Endodermal cell (in vitro differentiated cells): ENCODE results near the gene PIKFYVE. TPM values are rescaled to one million over a fixed set of nuclear protein-coding genes. Genes with fewer than 3 reads are reported as not detected.

Experiments
- DNase-seq: peaks from one replicate; pipeline ENCODE4 v3.0.0-alpha.2; 2017
- H3K27ac ChIP-seq: 2 replicates; pipeline ENCODE4 v1.5.1; 2013; ENCODE audit warnings: mild to moderate bottlenecking, low read depth, low read length, moderate library complexity
- H3K27me3 ChIP-seq: 2 replicates; pipeline ENCODE4 v1.6.1; 2013; ENCODE audit warnings: mild to moderate bottlenecking, low read length, moderate library complexity; ENCODE audit not compliant: insufficient read depth, control insufficient read depth, poor library complexity, severe bottlenecking
- H3K36me3 ChIP-seq: 2 replicates; pipeline ENCODE4 v1.7.0; 2013; ENCODE audit warnings: mild to moderate bottlenecking, low read length, moderate library complexity; ENCODE audit not compliant: control insufficient read depth, insufficient read depth
- H3K4me1 ChIP-seq: one replicate; pipeline ENCODE4 v1.7.0; 2013; ENCODE audit warnings: low read length; ENCODE audit not compliant: control insufficient read depth, insufficient read depth
- H3K4me3 ChIP-seq: 2 replicates; pipeline ENCODE4 v1.5.1; 2013; ENCODE audit warnings: mild to moderate bottlenecking, low read length, moderate library complexity
- H3K9ac ChIP-seq: 2 replicates; pipeline ENCODE4 v1.6.1; 2013; ENCODE audit warnings: mild to moderate bottlenecking, low read length, moderate library complexity; ENCODE audit not compliant: poor library complexity, severe bottlenecking; ENCODE audit errors: extremely low read depth
- H3K9me3 ChIP-seq: 2 replicates; pipeline ENCODE4 v1.6.1; 2013; ENCODE audit warnings: mild to moderate bottlenecking, low read length, moderate library complexity; ENCODE audit not compliant: control insufficient read depth
- H3K27ac Mint-ChIP-seq: 2 replicates; pipeline ENCODE4 v1.8.0; 2020; ENCODE audit warnings: mixed read lengths
- H3K27me3 Mint-ChIP-seq: 2 replicates; pipeline ENCODE4 v1.8.0; 2021; ENCODE audit warnings: mild to moderate bottlenecking, mixed read lengths; ENCODE audit not compliant: insufficient read depth
- H3K36me3 Mint-ChIP-seq: 2 replicates; pipeline ENCODE4 v1.8.0; 2020; ENCODE audit warnings: low read depth, mixed read lengths
- H3K4me1 Mint-ChIP-seq: 2 replicates; pipeline ENCODE4 v1.8.0; 2020; ENCODE audit warnings: mixed read lengths
- H3K4me3 Mint-ChIP-seq: 2 replicates; pipeline ENCODE4 v1.8.0; 2020; ENCODE audit warnings: mild to moderate bottlenecking, moderate library complexity, mixed read lengths
- H3K9me3 Mint-ChIP-seq: 2 replicates; pipeline ENCODE4 v1.8.0; 2020; ENCODE audit warnings: mild to moderate bottlenecking, mixed read lengths
- CTCF ChIP-seq: fragments of 200-600 bp; sonication (generic); conservative IDR thresholded peaks from 2 replicates; pipeline ENCODE4 v1.5.0; 2021; ENCODE audit warnings: antibody characterized with exemption, mild to moderate bottlenecking
- WGBS, 2 experiments: methylation state at CpG; one replicate each; pipeline versions ENCODE4 v1.1.5 to v1.1.7; 2013; ENCODE audit warnings: missing lambda C conversion rate in 2 of 2, mixed read lengths in 1 of 2; ENCODE audit not compliant: insufficient coverage in 1 of 2, insufficient read length in 1 of 2; 5-methylcytosine and 5-hydroxymethylcytosine counted together
- total RNA-seq, 2 donors: library from RNA; stranded (reverse); fragmentation: NEBNext Ultra II Directional in 1 of 2; extraction: Animal tissue kit (Norgen Biotek cat#: 25700) in 1 of 2; gene quantifications; 2 replicates in 1 of 2; 3 replicates in 1 of 2; pipeline ENCODE4 v1.2.1, GENCODE V29; 2021

PIKFYVE gene
- total RNA-seq, 2 donors from 2014 or later = 34.9 to 41.2 TPM

GRCh38 chr2:208366215-208367127 lies 100.4 kb downstream of the PIKFYVE start:
- no peak for TF ChIP-seq CTCF
- Histone ChIP-seq H3K4me3 (no peak overlapping the region), H3K4me1 (no peaks in the 10 kb centered on the region), H3K9me3 (peaks cover 13% of the 10 kb centered on the region), H3K36me3 (no peaks in the 10 kb centered on the region), H3K27ac (no peak overlapping the region), H3K27me3 (no peaks in the 10 kb centered on the region), H3K9ac (no peak overlapping the region)
- Mint-ChIP-seq H3K27me3 (no peaks in the 10 kb centered on the region), H3K4me3 (no peak overlapping the region), H3K4me1 (no peaks in the 10 kb centered on the region), H3K9me3 (peaks cover 13% of the 10 kb centered on the region), H3K36me3 (peaks cover 2% of the 10 kb centered on the region), H3K27ac (no peak overlapping the region)
- no peak for DNase-seq
- WGBS, 2 experiments = 90 to 93% methylated on average over 4 of the region's 4 CpGs

- Histone ChIP-seq H3K4me3 (no peak overlapping the region), H3K27ac (no peak overlapping the region), H3K9me3 (peaks cover 13% of the 10 kb centered on the region), H3K9ac (no peak overlapping the region), H3K27me3 (no peaks in the 10 kb centered on the region), H3K36me3 (no peaks in the 10 kb centered on the region), H3K4me1 (no peaks in the 10 kb centered on the region)
- no peak overlapping the region for H3K4me3 Mint-ChIP-seq
- peaks cover 12% of the 10 kb centered on the region for H3K9me3 Mint-ChIP-seq
- TF ChIP-seq CTCF = no peak
- H3K27ac Mint-ChIP-seq = no peak overlapping the region
- no peak for DNase-seq
- WGBS, 2 experiments = 95 to 100% methylated on average over 1 to 2 of the region's 2 CpGs
- no peaks in the 10 kb centered on the region for H3K4me1 Mint-ChIP-seq
- peaks cover 2% of the 10 kb centered on the region for H3K36me3 Mint-ChIP-seq
- H3K27me3 Mint-ChIP-seq = no peaks in the 10 kb centered on the region
Measured at GRCh38 chr2:208369091-208369490, 103.0 kb downstream of the PIKFYVE start.

GRCh38 chr2:208370881-208371633 lies 105.0 kb downstream of the PIKFYVE start:
- H3K27ac Mint-ChIP-seq = no peak overlapping the region

More at GRCh38 chr2:208370881-208371633, 105.0 kb downstream of the PIKFYVE start:
- no peaks in the 10 kb centered on the region for H3K4me1 ChIP-seq
- no peaks in the 10 kb centered on the region for H3K36me3 ChIP-seq
- H3K27ac ChIP-seq = no peak overlapping the region
- H3K4me3 Mint-ChIP-seq = no peak overlapping the region
- no peaks in the 10 kb centered on the region for H3K9me3 ChIP-seq
- H3K36me3 Mint-ChIP-seq = no peaks in the 10 kb centered on the region
- DNase-seq = no peak
- no peaks in the 10 kb centered on the region for H3K9me3 Mint-ChIP-seq
- no peak overlapping the region for H3K9ac ChIP-seq
- H3K4me3 ChIP-seq = no peak overlapping the region
- H3K27me3 Mint-ChIP-seq = no peaks in the 10 kb centered on the region
- WGBS, 2 experiments = 92 to 100% methylated on average over 3 to 8 of the region's 8 CpGs
- no peaks in the 10 kb centered on the region for H3K27me3 ChIP-seq
- no peaks in the 10 kb centered on the region for H3K4me1 Mint-ChIP-seq
- TF ChIP-seq CTCF = no peak
